Liver (tissue), 9 donors: ENCODE results near the gene LRRC2. TPM values are rescaled to one million over a fixed set of nuclear protein-coding genes. Genes with fewer than 3 reads are reported as not detected.

Source experiments
- DNase-seq: peaks from one replicate; pipeline ENCODE4 v3.0.0-alpha.2; 2017; ENCODE audit warnings: low spot score
- H3K27ac ChIP-seq, 2 donors: one replicate each; pipeline ENCODE4 v1.7.0; 2013; ENCODE audit warnings: inconsistent platforms in 2 of 2, low read length in 2 of 2, control low read depth in 1 of 2, low read depth in 1 of 2, mild to moderate bottlenecking in 1 of 2
- H3K27me3 ChIP-seq, 4 donors: one replicate each; pipeline versions ENCODE4 v1.6.1 to v1.7.0; 2013; ENCODE audit warnings: low read length in 3 of 4, inconsistent platforms in 1 of 4, mild to moderate bottlenecking in 1 of 4, moderate library complexity in 1 of 4; ENCODE audit not compliant: control insufficient read depth in 4 of 4, insufficient read depth in 4 of 4
- H3K36me3 ChIP-seq, 4 donors: one replicate each; pipeline versions ENCODE4 v1.6.1 to v1.7.0; 2013; ENCODE audit warnings: low read length in 3 of 4, mild to moderate bottlenecking in 3 of 4, low read depth in 1 of 4, moderate library complexity in 1 of 4; ENCODE audit not compliant: control insufficient read depth in 4 of 4, insufficient read depth in 3 of 4
- H3K4me1 ChIP-seq, 4 donors: one replicate each; pipeline versions ENCODE4 v1.6.1 to v1.7.0; 2013; ENCODE audit warnings: low read length in 3 of 4, mild to moderate bottlenecking in 3 of 4, moderate library complexity in 1 of 4; ENCODE audit not compliant: control insufficient read depth in 4 of 4, insufficient read depth in 4 of 4
- H3K4me3 ChIP-seq, 3 donors: one replicate each; pipeline versions ENCODE4 v1.6.1 to v1.7.0; 2013; ENCODE audit warnings: low read length in 3 of 3, control low read depth in 1 of 3, low read depth in 1 of 3, mild to moderate bottlenecking in 1 of 3
- H3K9ac ChIP-seq, 2 donors: one replicate each; pipeline ENCODE4 v1.7.0; 2013; ENCODE audit warnings: low read length in 2 of 2, mild to moderate bottlenecking in 2 of 2, moderate library complexity in 2 of 2, control low read depth in 1 of 2, low read depth in 1 of 2
- H3K9me3 ChIP-seq, 4 donors: one replicate each; pipeline versions ENCODE4 v1.6.1 to v1.7.0; 2013; ENCODE audit warnings: low read length in 3 of 4; ENCODE audit not compliant: control insufficient read depth in 4 of 4
- FOXA1 ChIP-seq: IDR thresholded peaks from 2 replicates; pipeline ENCODE4 v1.6.1; 2016; ENCODE audit warnings: antibody characterized with exemption
- FOXA2 ChIP-seq: IDR thresholded peaks from 2 replicates; pipeline ENCODE4 v1.6.1; 2016; ENCODE audit warnings: antibody characterized with exemption
- GABPA ChIP-seq, 2 donors: IDR thresholded peaks in 1 of 2; conservative IDR thresholded peaks in 1 of 2; 2 replicates each; pipeline ENCODE4 v1.6.1; 2016; ENCODE audit warnings: antibody characterized with exemption in 2 of 2, mild to moderate bottlenecking in 1 of 2, moderate library complexity in 1 of 2
- HNF4G ChIP-seq: IDR thresholded peaks from 2 replicates; pipeline ENCODE4 v1.6.1; 2016; ENCODE audit warnings: antibody characterized with exemption
- JUND ChIP-seq, 2 donors: IDR thresholded peaks; 2 replicates each; pipeline ENCODE4 v1.6.1; 2016; ENCODE audit warnings: antibody characterized with exemption in 2 of 2
- NR2F2 ChIP-seq: IDR thresholded peaks from 2 replicates; pipeline ENCODE4 v1.6.1; 2016; ENCODE audit warnings: antibody characterized with exemption
- RAD21 ChIP-seq, 2 donors: IDR thresholded peaks; 2 replicates each; pipeline ENCODE4 v1.6.1; 2016; ENCODE audit warnings: antibody characterized with exemption in 2 of 2, mild to moderate bottlenecking in 2 of 2
- REST ChIP-seq: IDR thresholded peaks from 2 replicates; pipeline ENCODE4 v1.6.1; 2016; ENCODE audit warnings: antibody characterized with exemption, mild to moderate bottlenecking
- SP1 ChIP-seq: IDR thresholded peaks from 2 replicates; pipeline ENCODE4 v1.6.1; 2018; ENCODE audit warnings: antibody characterized with exemption, mild to moderate bottlenecking
- TAF1 ChIP-seq: conservative IDR thresholded peaks from 2 replicates; pipeline ENCODE4 v1.6.1; 2016; ENCODE audit warnings: antibody characterized with exemption, mild to moderate bottlenecking
- YY1 ChIP-seq: IDR thresholded peaks from 2 replicates; pipeline ENCODE4 v1.6.1; 2016; ENCODE audit warnings: antibody characterized with exemption, mild to moderate bottlenecking
- WGBS: extraction: QIAGEN DNeasy Blood & Tissue Kit; methylation state at CpG from one replicate; pipeline ENCODE4 v1.1.7; 2013; 5-methylcytosine and 5-hydroxymethylcytosine counted together
- polyA plus RNA-seq, 2 donors: library from polyadenylated mRNA; stranded (reverse) in 1 of 2; unstranded in 1 of 2; fragments of 200-250 nt in 1 of 2; fragments of >200 nt in 1 of 2; fragmentation: Nextera tagmentation in 1 of 2; extraction: Ambion mirVana in 1 of 2; gene quantifications; one replicate each; pipeline versions ENCODE4 v1.2.1 to v1.2.3, GENCODE V29; 2013 to 2015
- total RNA-seq, 2 donors: library from RNA; depleted of rRNA; stranded (reverse); fragments of >200 nt; gene quantifications; one replicate each; pipeline ENCODE4 v1.2.3, GENCODE V29; 2014
- TF ChIP-seq, protein P1 (sequence below): fragments of 150-350 bp; IDR thresholded peaks from 2 replicates; pipeline ENCODE4 v1.5.1; 2017; ENCODE audit warnings: improper control_type of control experiment, low read depth, low read length; ENCODE audit not compliant: missing input control
- TF ChIP-seq, protein P2 (sequence below): IDR thresholded peaks from 2 replicates; pipeline ENCODE4 v1.6.1; 2016; ENCODE audit warnings: antibody characterized with exemption
- donor health status: healthy.
- donor health status: healthy.
- donor health status: healthy.
- donor health status: healthy.
- donor health status: healthy.

LRRC2 gene
- total and polyA plus RNA-seq, 4 donors: 0.93 to 7.6 (median 4.2) TPM

- Histone ChIP-seq H3K27ac (no peak overlapping the region), H3K9me3 (no peaks in the 10 kb centered on the region), H3K36me3 (no peaks in the 10 kb centered on the region), H3K27me3 (no peaks in the 10 kb centered on the region), H3K4me3 (no peak overlapping the region), H3K9ac (no peak overlapping the region), H3K4me1 (peaks cover 2 to 9% (median 4%) of the 10 kb centered on the region in 4 donors)
- DNase-seq: no peak
- TF ChIP-seq FOXA2: no peak
- no peak for TF ChIP-seq REST
- TF ChIP-seq GABPA (IDR thresholded peaks at IDR 0.05 in 1 of 2, conservative IDR thresholded peaks at IDR 0.05 in 1 of 2): no peak
- no peak for TF ChIP-seq NR2F2
- TF ChIP-seq, protein P1, sequence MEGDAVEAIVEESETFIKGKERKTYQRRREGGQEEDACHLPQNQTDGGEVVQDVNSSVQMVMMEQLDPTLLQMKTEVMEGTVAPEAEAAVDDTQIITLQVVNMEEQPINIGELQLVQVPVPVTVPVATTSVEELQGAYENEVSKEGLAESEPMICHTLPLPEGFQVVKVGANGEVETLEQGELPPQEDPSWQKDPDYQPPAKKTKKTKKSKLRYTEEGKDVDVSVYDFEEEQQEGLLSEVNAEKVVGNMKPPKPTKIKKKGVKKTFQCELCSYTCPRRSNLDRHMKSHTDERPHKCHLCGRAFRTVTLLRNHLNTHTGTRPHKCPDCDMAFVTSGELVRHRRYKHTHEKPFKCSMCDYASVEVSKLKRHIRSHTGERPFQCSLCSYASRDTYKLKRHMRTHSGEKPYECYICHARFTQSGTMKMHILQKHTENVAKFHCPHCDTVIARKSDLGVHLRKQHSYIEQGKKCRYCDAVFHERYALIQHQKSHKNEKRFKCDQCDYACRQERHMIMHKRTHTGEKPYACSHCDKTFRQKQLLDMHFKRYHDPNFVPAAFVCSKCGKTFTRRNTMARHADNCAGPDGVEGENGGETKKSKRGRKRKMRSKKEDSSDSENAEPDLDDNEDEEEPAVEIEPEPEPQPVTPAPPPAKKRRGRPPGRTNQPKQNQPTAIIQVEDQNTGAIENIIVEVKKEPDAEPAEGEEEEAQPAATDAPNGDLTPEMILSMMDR: no peak
- no peak for TF ChIP-seq HNF4G
- TF ChIP-seq, protein P2, sequence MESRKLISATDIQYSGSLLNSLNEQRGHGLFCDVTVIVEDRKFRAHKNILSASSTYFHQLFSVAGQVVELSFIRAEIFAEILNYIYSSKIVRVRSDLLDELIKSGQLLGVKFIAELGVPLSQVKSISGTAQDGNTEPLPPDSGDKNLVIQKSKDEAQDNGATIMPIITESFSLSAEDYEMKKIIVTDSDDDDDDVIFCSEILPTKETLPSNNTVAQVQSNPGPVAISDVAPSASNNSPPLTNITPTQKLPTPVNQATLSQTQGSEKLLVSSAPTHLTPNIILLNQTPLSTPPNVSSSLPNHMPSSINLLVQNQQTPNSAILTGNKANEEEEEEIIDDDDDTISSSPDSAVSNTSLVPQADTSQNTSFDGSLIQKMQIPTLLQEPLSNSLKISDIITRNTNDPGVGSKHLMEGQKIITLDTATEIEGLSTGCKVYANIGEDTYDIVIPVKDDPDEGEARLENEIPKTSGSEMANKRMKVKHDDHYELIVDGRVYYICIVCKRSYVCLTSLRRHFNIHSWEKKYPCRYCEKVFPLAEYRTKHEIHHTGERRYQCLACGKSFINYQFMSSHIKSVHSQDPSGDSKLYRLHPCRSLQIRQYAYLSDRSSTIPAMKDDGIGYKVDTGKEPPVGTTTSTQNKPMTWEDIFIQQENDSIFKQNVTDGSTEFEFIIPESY: no peak
- WGBS: 93% methylated on average over 4 of the region's 4 CpGs
Observed at GRCh38 chr3:46614431-46614830, 48.3 kb upstream of the LRRC2 start.

GRCh38 chr3:46613313-46614005 is 47.4 kb upstream of the LRRC2 start:
- no peak overlapping the region for H3K9ac ChIP-seq
- no peak overlapping the region for H3K27ac ChIP-seq
- peaks cover 5 to 9% (median 6%) of the 10 kb centered on the region in 4 donors for H3K4me1 ChIP-seq
- WGBS: 87% methylated on average over 10 of the region's 10 CpGs
- H3K36me3 ChIP-seq: no peaks in the 10 kb centered on the region
- no peaks in the 10 kb centered on the region for H3K27me3 ChIP-seq
- no peak for DNase-seq
- TF ChIP-seq FOXA2 (no peak), YY1 (no peak), REST (no peak), JUND (IDR thresholded peaks at IDR 0.05) (no peak), RAD21 (IDR thresholded peaks at IDR 0.05) (no peak), HNF4G (no peak), FOXA1 (no peak), GABPA (IDR thresholded peaks at IDR 0.05 in 1 of 2, conservative IDR thresholded peaks at IDR 0.05 in 1 of 2) (no peak), TAF1 (no peak), SP1 (no peak), NR2F2 (no peak)
- TF ChIP-seq, protein P1: no peak
- no peaks in the 10 kb centered on the region for H3K9me3 ChIP-seq
- H3K4me3 ChIP-seq: no peak overlapping the region
